ENCODE results near the gene LIF. TPM values are rescaled to one million over a fixed set of nuclear protein-coding genes. Genes with fewer than 3 reads are reported as not detected.
"Not testable (repeated sequence)": the region's sequence is repeated elsewhere in the genome, so short reads cannot be mapped to it uniquely, and the experiment has no call there.

The LIF gene
- total RNA-seq, 1 donor from 2014 or later = 0.24 TPM

- ATAC-seq = no peak
These were observed 4.8 kb downstream of the LIF start for GRCh38 chr22:30241576-30242371.

- ATAC-seq = no peak
These were observed 5.8 kb downstream of the LIF start for GRCh38 chr22:30240541-30241417.

- no peak for ATAC-seq
These were observed 6.8 kb downstream of the LIF start for GRCh38 chr22:30239488-30240405.

GRCh38 chr22:30238661-30239487 is 7.7 kb downstream of the LIF start:
- ATAC-seq = no peak

GRCh38 chr22:30238136-30238535 is 8.4 kb downstream of the LIF start:
- no peak for ATAC-seq

- ATAC-seq = no peak
These were observed 9.7 kb downstream of the LIF start for GRCh38 chr22:30236875-30237274.

GRCh38 chr22:30235687-30236170 is 10.8 kb downstream of the LIF start:
- no peak for ATAC-seq

GRCh38 chr22:30234786-30235470 is 11.6 kb downstream of the LIF start:
- no peak for ATAC-seq

- ATAC-seq = not testable (repeated sequence)
These were observed 12.2 kb downstream of the LIF start for GRCh38 chr22:30234325-30234724.

GRCh38 chr22:30233582-30233981 is 13.0 kb downstream of the LIF start:
- no peak for ATAC-seq

- no peak for ATAC-seq
These were observed 13.8 kb downstream of the LIF start for GRCh38 chr22:30232716-30233218.

- no peak for ATAC-seq
These were observed 15.6 kb downstream of the LIF start for GRCh38 chr22:30230787-30231461.

- ATAC-seq = no peak
These were observed 16.2 kb downstream of the LIF start for GRCh38 chr22:30230330-30230729.

GRCh38 chr22:30228509-30229359 is 17.8 kb downstream of the LIF start:
- peak; percentile 21 for ATAC-seq

GRCh38 chr22:30227438-30228228 is 18.9 kb downstream of the LIF start:
- ATAC-seq = no peak

- no peak for ATAC-seq
These were observed 20.2 kb downstream of the LIF start for GRCh38 chr22:30226192-30226832.

- ATAC-seq = no peak
These were observed 21.2 kb downstream of the LIF start for GRCh38 chr22:30225220-30225927.

Data from esophagus mucosa (tissue), 1 donor.